ENCODE data around the gene C4orf54.

Gene C4orf54

DNA sequence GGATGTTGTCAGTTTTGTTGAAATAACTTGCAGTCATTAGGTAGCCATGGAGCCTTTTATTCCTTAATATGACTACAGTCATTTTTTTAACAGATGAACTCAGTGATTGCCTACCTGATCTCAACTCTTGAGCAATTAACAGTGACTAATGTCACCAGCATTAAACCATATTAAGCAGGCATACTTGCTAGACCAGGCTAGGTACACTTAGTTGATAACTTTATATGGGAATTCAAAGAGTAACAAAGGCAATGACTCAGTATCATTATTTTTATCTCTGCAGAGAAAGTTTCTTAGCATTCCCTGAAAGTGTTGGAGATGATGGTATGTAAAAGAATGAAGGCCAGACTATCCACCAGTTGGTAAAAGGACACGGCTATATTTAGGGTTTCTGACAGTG, at the start of gene C4orf54:
TSS of gene C4orf54 (minus strand) at position 31 of the 400 bp plus-strand sequence. CDS start 3,180 bp downstream, outside the sequence.
- DNase-seq (ENCODE audit: low read depth), result no peak
- TF ChIP-seq, protein P1, sequence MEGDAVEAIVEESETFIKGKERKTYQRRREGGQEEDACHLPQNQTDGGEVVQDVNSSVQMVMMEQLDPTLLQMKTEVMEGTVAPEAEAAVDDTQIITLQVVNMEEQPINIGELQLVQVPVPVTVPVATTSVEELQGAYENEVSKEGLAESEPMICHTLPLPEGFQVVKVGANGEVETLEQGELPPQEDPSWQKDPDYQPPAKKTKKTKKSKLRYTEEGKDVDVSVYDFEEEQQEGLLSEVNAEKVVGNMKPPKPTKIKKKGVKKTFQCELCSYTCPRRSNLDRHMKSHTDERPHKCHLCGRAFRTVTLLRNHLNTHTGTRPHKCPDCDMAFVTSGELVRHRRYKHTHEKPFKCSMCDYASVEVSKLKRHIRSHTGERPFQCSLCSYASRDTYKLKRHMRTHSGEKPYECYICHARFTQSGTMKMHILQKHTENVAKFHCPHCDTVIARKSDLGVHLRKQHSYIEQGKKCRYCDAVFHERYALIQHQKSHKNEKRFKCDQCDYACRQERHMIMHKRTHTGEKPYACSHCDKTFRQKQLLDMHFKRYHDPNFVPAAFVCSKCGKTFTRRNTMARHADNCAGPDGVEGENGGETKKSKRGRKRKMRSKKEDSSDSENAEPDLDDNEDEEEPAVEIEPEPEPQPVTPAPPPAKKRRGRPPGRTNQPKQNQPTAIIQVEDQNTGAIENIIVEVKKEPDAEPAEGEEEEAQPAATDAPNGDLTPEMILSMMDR (conservative IDR thresholded peaks at IDR 0.05; ENCODE audit: low read depth, low read length), result no peak
- no peak within 1 kb of the TSS for H3K4me3 ChIP-seq (ENCODE audit: low read length)

- TF ChIP-seq, protein P1 (conservative IDR thresholded peaks at IDR 0.05; ENCODE audit: low read depth, low read length), result no peak
- DNase-seq (ENCODE audit: low read depth), result no peak
- no peak overlapping the region for H3K4me3 ChIP-seq (ENCODE audit: low read length)
Measured at GRCh38 chr4:99705891-99706290, 48.3 kb upstream of the C4orf54 start.

DNA sequence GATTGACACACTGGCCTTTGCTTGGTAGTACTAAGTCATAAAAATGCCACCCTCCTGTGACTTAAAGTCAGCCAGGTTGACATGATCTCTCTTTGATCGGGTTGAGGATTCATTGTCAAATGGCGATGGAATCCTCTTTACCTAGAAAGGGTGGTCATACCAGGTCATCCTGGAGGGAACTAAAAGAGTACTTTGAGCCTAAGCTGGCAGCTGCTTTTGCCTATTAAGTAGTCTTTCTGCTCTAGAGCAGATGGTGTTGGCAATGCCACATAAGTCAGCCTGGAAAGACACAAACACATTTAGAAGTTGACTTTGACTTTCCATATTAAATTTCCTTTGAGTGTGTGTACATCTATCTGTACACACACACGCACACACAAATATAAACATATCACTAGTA, 39.2 kb upstream of the C4orf54 start:
- DNase-seq (ENCODE audit: low read depth), result no peak
- TF ChIP-seq, protein P1 (conservative IDR thresholded peaks at IDR 0.05; ENCODE audit: low read depth, low read length), result no peak
- no peak overlapping the region for H3K4me3 ChIP-seq (ENCODE audit: low read length)

DNA sequence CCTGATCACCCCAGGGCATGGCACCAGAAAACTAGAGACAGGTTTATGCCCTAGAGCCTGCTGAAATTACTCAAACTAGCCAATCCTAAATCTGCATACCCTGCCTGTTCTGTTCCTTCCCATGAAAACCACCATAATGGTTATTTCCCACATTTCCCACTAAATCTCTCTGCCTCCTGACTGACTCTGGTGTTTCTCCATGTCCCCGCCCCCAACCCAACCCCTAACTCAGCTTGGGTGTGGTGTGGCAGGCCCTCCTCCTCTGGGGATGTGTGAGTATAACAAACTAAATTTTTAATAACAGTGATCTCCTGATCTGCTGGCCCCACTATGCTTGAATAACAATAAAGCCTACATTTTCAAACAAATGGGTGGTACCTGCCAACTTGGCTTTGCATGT, 35.5 kb upstream of the C4orf54 start:
- no peak for DNase-seq (ENCODE audit: low read depth)
- TF ChIP-seq, protein P1 (conservative IDR thresholded peaks at IDR 0.05; ENCODE audit: low read depth, low read length), result no peak
- no peak overlapping the region for H3K4me3 ChIP-seq (ENCODE audit: low read length)

GRCh38 chr4:99690990-99691389, 33.4 kb upstream of the C4orf54 start:
- H3K4me3 ChIP-seq (ENCODE audit: low read length), result no peak overlapping the region
- DNase-seq (ENCODE audit: low read depth), result no peak
- TF ChIP-seq, protein P1 (conservative IDR thresholded peaks at IDR 0.05; ENCODE audit: low read depth, low read length), result no peak

- TF ChIP-seq, protein P1 (conservative IDR thresholded peaks at IDR 0.05; ENCODE audit: low read depth, low read length), result no peak
- no peak for DNase-seq (ENCODE audit: low read depth)
- no peak overlapping the region for H3K4me3 ChIP-seq (ENCODE audit: low read length)
Measured at GRCh38 chr4:99690472-99690871, 32.8 kb upstream of the C4orf54 start.

- no peak overlapping the region for H3K4me3 ChIP-seq (ENCODE audit: low read length)
- TF ChIP-seq, protein P1 (conservative IDR thresholded peaks at IDR 0.05; ENCODE audit: low read depth, low read length), result no peak
- no peak for DNase-seq (ENCODE audit: low read depth)
Measured at GRCh38 chr4:99687120-99687519, 29.5 kb upstream of the C4orf54 start.

Measured in retinal pigment epithelial cell (primary cell).